Measurements from ENCODE around the gene KRTAP10-4.
A peak's percentile ranks its signal among the peaks of the same experiment; 100 is the strongest.
"Not testable (repeated sequence)": the region's sequence is repeated elsewhere in the genome, so short reads cannot be mapped to it uniquely, and the experiment has no call there.

Gene KRTAP10-4

GRCh38 chr21:44533891-44534627, 39.5 kb upstream of the KRTAP10-4 start:
- DNase-seq (ENCODE audit: low read depth in 2 of 3, low spot score in 1 of 3), result no peak

GRCh38 chr21:44534688-44535087, 38.8 kb upstream of the KRTAP10-4 start:
- DNase-seq (ENCODE audit: low read depth in 2 of 3, low spot score in 1 of 3), result no peak

GRCh38 chr21:44535963-44536362, 37.6 kb upstream of the KRTAP10-4 start:
- DNase-seq (ENCODE audit: low read depth in 2 of 3, low spot score in 1 of 3), result no peak

GRCh38 chr21:44537930-44538911, 35.3 kb upstream of the KRTAP10-4 start:
- DNase-seq (ENCODE audit: low read depth in 2 of 3, low spot score in 1 of 3), result no peak

GRCh38 chr21:44539046-44539445, 34.5 kb upstream of the KRTAP10-4 start:
- DNase-seq (ENCODE audit: low read depth in 2 of 3, low spot score in 1 of 3), result no peak

- no peak for DNase-seq (ENCODE audit: low read depth in 2 of 3, low spot score in 1 of 3)
Observed at GRCh38 chr21:44539991-44540666, 33.4 kb upstream of the KRTAP10-4 start, which contains the start of gene KRTAP10-1. Gene KRTAP10-1, minus strand, starts transcription at chr21:44540195. Its CDS starts 45 bp downstream, at chr21:44540150.

GRCh38 chr21:44540741-44541288, 32.7 kb upstream of the KRTAP10-4 start:
- no peak for DNase-seq (ENCODE audit: low read depth in 2 of 3, low spot score in 1 of 3)

- DNase-seq (ENCODE audit: low read depth in 2 of 3, low spot score in 1 of 3), result no peak
Observed at GRCh38 chr21:44542716-44543115, 30.8 kb upstream of the KRTAP10-4 start.

GRCh38 chr21:44544566-44544965, 29.0 kb upstream of the KRTAP10-4 start:
- no peak for DNase-seq (ENCODE audit: low read depth in 2 of 3, low spot score in 1 of 3)

- peak in 1 of 3 donors; percentile 6 for DNase-seq (ENCODE audit: low read depth in 2 of 3, low spot score in 1 of 3)
Observed at GRCh38 chr21:44547656-44548331, 25.7 kb upstream of the KRTAP10-4 start.

- no peak for DNase-seq (ENCODE audit: low read depth in 2 of 3, low spot score in 1 of 3)
Observed at GRCh38 chr21:44548381-44548780, 25.1 kb upstream of the KRTAP10-4 start.

- DNase-seq (ENCODE audit: low read depth in 2 of 3, low spot score in 1 of 3), result no peak
Observed at GRCh38 chr21:44548922-44549321, 24.6 kb upstream of the KRTAP10-4 start.

GRCh38 chr21:44549525-44550211, 23.9 kb upstream of the KRTAP10-4 start:
- DNase-seq (ENCODE audit: low read depth in 2 of 3, low spot score in 1 of 3), result no peak

GRCh38 chr21:44550285-44550684, 23.2 kb upstream of the KRTAP10-4 start:
- DNase-seq (ENCODE audit: low read depth in 2 of 3, low spot score in 1 of 3), result not testable (repeated sequence)

GRCh38 chr21:44550807-44551206, 22.7 kb upstream of the KRTAP10-4 start:
- no peak for DNase-seq (ENCODE audit: low read depth in 2 of 3, low spot score in 1 of 3)

- DNase-seq (ENCODE audit: low read depth in 2 of 3, low spot score in 1 of 3), result no peak
Observed at GRCh38 chr21:44551340-44551961, 22.1 kb upstream of the KRTAP10-4 start, which contains the start of gene KRTAP10-2. Gene KRTAP10-2, minus strand, starts transcription at chr21:44551505. Its CDS starts 47 bp downstream, at chr21:44551458.

- DNase-seq (ENCODE audit: low read depth in 2 of 3, low spot score in 1 of 3), result no peak
Observed at GRCh38 chr21:44552136-44552535, 21.4 kb upstream of the KRTAP10-4 start.

GRCh38 chr21:44552681-44553080, 20.8 kb upstream of the KRTAP10-4 start:
- DNase-seq (ENCODE audit: low read depth in 2 of 3, low spot score in 1 of 3), result no peak

- DNase-seq (ENCODE audit: low read depth in 2 of 3, low spot score in 1 of 3), result no peak
Observed at GRCh38 chr21:44555200-44555875, 18.2 kb upstream of the KRTAP10-4 start.

Data from stimulated activated CD4-positive, alpha-beta T cell treated with anti-CD3 and anti-CD28 coated beads, Interleukin-12 subunit alpha, Interleukin-12 subunit beta, amount 100 ng/mL, for 48 hours (primary cell).